Naive B cell (primary cell): ENCODE data around the gene PNMA8A. TPM values are rescaled to one million over a fixed set of nuclear protein-coding genes. Genes with fewer than 3 reads are reported as not detected.
A peak's percentile ranks its signal among the peaks of the same experiment; 100 is the strongest.
"Not testable (repeated sequence)": the region's sequence is repeated elsewhere in the genome, so short reads cannot be mapped to it uniquely, and the experiment has no call there.

ENCODE experiments used
- ATAC-seq, 2 donors: fragments of 150-1000 bp; cut with Tn5 transposase; 2 replicates each; pipeline ENCODE4 v1.10.0; 2021; ENCODE audit warnings: low read depth in 2 of 2, mild to moderate bottlenecking in 2 of 2, moderate library complexity in 2 of 2
- DNase-seq: peaks from one replicate; pipeline ENCODE4 v3.0.0; 2022
- H3K27ac Mint-ChIP-seq, 6 donors: one replicate each; pipeline ENCODE4 v1.8.0; 2020 to 2022; ENCODE audit warnings: mild to moderate bottlenecking in 6 of 6, mixed read lengths in 6 of 6, moderate library complexity in 5 of 6, inconsistent platforms in 2 of 6
- H3K27me3 Mint-ChIP-seq, 3 donors: one replicate each; pipeline ENCODE4 v1.8.0; 2021 to 2022; ENCODE audit warnings: mixed read lengths in 3 of 3, mild to moderate bottlenecking in 1 of 3
- H3K36me3 Mint-ChIP-seq, 2 donors: one replicate each; pipeline ENCODE4 v1.8.0; 2020 to 2022; ENCODE audit warnings: mixed read lengths in 2 of 2, inconsistent platforms in 1 of 2, mild to moderate bottlenecking in 1 of 2
- H3K4me1 Mint-ChIP-seq, 3 donors: one replicate each; pipeline ENCODE4 v1.8.0; 2020 to 2022; ENCODE audit warnings: mixed read lengths in 3 of 3, inconsistent platforms in 1 of 3, mild to moderate bottlenecking in 1 of 3, moderate library complexity in 1 of 3
- H3K4me3 Mint-ChIP-seq, 8 donors: one replicate each; pipeline ENCODE4 v1.8.0; 2020 to 2022; ENCODE audit warnings: mild to moderate bottlenecking in 8 of 8, mixed read lengths in 8 of 8, moderate library complexity in 8 of 8, inconsistent platforms in 2 of 8
- H3K9me3 Mint-ChIP-seq, 7 donors: one replicate each; pipeline ENCODE4 v1.8.0; 2020 to 2022; ENCODE audit warnings: mixed read lengths in 7 of 7, mild to moderate bottlenecking in 5 of 7, inconsistent platforms in 2 of 7, moderate library complexity in 1 of 7
- polyA plus RNA-seq, 6 donors: library from polyadenylated mRNA; unstranded; fragments of 300-500 nt; fragmentation: Illumina TruSeq; gene quantifications; one replicate each; pipeline ENCODE4 v1.2.3, GENCODE V29; 2021; ENCODE audit warnings: low read depth in 6 of 6

The PNMA8A gene
- polyA plus RNA-seq, 6 donors from 2014 or later = not detected

- DNase-seq (no peak), ATAC-seq (no peak)
- Mint-ChIP-seq H3K27me3 (peaks cover 22 to 40% (median 24%) of the 10 kb centered on the region in 3 donors), H3K9me3 (peaks cover 0 to 12% (median 10%) of the 10 kb centered on the region in 7 donors), H3K27ac (no peak overlapping the region), H3K4me1 (no peaks in the 10 kb centered on the region), H3K4me3 (no peak overlapping the region), H3K36me3 (peaks cover 0 to 7% of the 10 kb centered on the region in 2 donors)
These were observed 20.6 kb downstream of the PNMA8A start for GRCh38 chr19:46450737-46451136.

- Mint-ChIP-seq H3K4me3 (no peak overlapping the region), H3K27me3 (peaks cover 22 to 34% (median 23%) of the 10 kb centered on the region in 3 donors), H3K36me3 (peaks cover 0 to 7% of the 10 kb centered on the region in 2 donors), H3K4me1 (no peaks in the 10 kb centered on the region), H3K27ac (no peak overlapping the region), H3K9me3 (peaks cover 0 to 12% (median 10%) of the 10 kb centered on the region in 7 donors)
- DNase-seq (no peak), ATAC-seq (no peak)
These were observed 22.1 kb downstream of the PNMA8A start for GRCh38 chr19:46449228-46449627.

DNA sequence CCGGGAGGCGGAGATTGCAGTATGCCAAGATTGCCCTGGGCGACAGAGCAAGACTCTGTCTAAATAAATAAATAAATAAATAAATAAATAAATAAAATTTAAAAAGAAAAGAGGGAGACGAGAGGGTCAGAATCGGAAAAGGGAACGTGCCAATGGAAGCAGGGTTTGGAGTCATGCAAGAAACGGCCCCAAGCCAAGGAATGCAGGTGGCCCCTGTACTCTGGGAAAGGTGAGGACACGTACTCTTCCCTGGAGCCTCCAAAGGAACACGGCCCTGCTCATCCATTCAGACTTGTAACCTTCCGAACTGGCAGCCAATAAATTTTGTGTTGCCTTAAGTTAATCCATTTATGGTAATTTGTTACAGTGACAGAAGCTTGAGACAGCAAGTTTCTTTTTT lies 22.8 kb downstream of the PNMA8A start:
- Mint-ChIP-seq H3K27me3 (peaks cover 16 to 34% (median 23%) of the 10 kb centered on the region in 3 donors), H3K27ac (no peak overlapping the region), H3K4me1 (no peaks in the 10 kb centered on the region), H3K36me3 (peaks cover 0 to 7% of the 10 kb centered on the region in 2 donors), H3K9me3 (peaks cover 0 to 12% (median 10%) of the 10 kb centered on the region in 7 donors), H3K4me3 (no peak overlapping the region)
- no peak for DNase-seq
- no peak for ATAC-seq

- no peak for DNase-seq
- no peak for ATAC-seq
- Mint-ChIP-seq H3K36me3 (peaks cover 0 to 7% of the 10 kb centered on the region in 2 donors), H3K4me1 (peaks cover 0 to 4% (median 2%) of the 10 kb centered on the region in 3 donors), H3K27ac (no peak overlapping the region), H3K27me3 (peaks cover 15 to 39% (median 23%) of the 10 kb centered on the region in 3 donors), H3K9me3 (peaks cover 0 to 12% (median 10%) of the 10 kb centered on the region in 7 donors), H3K4me3 (no peak overlapping the region)
These were observed 23.5 kb downstream of the PNMA8A start for GRCh38 chr19:46447824-46448223.

DNA sequence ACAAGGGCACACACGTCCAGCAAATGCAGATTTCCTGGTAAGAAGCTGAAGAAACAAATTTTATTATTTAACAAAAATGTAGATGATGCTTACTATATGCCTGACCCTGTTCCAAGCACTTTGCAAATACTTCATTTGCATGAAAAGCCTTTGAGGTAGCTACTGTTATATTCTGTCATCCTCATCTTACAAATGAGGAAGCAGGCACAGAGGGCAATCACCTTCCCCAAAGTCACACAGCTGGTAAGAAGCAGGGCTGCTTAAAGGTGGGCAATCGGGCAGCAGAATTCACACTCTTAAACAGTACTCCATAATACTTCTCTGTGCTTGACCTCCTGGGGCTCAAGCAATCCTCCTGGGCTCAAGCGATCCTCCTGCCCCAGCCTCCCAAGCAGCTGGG lies 24.4 kb downstream of the PNMA8A start:
- Mint-ChIP-seq H3K36me3 (peaks cover 0 to 7% of the 10 kb centered on the region in 2 donors), H3K27ac (peak overlapping the region in 1 of 6 donors; percentile 33), H3K4me3 (no peak overlapping the region), H3K27me3 (peaks cover 9 to 40% (median 23%) of the 10 kb centered on the region in 3 donors), H3K9me3 (peaks cover 0 to 12% (median 10%) of the 10 kb centered on the region in 7 donors), H3K4me1 (peaks cover 0 to 4% (median 2%) of the 10 kb centered on the region in 3 donors)
- DNase-seq (no peak), ATAC-seq (peak in 1 of 2 donors; percentile 36)

DNA sequence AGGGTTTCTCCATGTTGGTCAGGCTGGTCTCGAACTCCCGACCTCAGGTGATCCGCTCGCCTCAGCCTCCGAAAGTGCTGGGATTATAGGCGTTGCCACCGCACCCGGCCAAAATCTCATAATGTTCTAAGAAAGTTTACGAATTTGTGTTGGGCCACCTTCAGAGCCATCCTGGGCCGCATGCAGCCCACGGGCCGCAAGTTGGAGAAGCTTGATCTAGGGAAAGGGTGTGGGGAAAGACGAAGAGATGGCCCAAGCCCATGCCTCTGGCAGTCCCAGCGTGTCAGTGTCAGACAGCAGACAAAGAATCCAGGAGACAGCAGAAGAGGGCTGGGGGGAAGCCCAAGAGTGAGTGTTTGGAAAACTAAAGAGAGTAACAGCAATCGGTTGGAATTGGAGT lies 25.3 kb downstream of the PNMA8A start:
- H3K4me1 Mint-ChIP-seq = peaks cover 0 to 4% (median 2%) of the 10 kb centered on the region in 3 donors
- no peak overlapping the region for H3K27ac Mint-ChIP-seq
- no peak for ATAC-seq
- H3K9me3 Mint-ChIP-seq = peaks cover 0 to 12% (median 10%) of the 10 kb centered on the region in 7 donors
- DNase-seq = no peak
- H3K4me3 Mint-ChIP-seq = no peak overlapping the region
- H3K27me3 Mint-ChIP-seq = peaks cover 8 to 31% (median 16%) of the 10 kb centered on the region in 3 donors
- H3K36me3 Mint-ChIP-seq = peaks cover 0 to 7% of the 10 kb centered on the region in 2 donors

DNA sequence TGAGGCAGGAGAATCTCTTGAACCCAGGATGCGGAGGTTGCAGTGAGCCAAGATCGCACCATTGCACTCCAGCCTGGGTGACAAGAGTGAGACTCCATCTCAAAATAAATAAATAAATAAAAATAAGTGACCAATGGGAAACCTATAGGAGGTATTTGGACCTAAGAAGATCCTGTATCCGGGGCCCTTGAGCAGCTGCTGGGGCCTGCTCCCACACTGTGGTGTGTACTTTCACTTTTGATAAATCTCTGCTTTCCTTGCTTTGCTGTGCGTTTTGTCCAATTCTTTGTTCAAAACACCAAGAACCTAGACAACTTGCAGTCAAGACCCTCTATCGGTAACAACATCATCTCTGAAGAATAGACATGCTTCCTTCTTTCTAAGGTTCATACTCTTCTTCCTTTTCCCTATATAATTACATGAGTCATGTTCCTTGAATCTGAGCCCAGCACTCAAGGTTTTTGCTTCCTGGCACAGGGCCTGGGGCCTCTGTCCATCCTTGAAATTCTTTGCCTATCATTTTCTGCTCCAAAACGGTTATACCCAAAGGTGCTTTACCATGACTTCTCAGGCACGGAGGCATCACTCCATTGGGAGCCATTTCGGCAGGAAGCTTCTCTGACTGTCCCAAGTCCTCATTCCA lies 28.4 kb downstream of the PNMA8A start:
- Mint-ChIP-seq H3K36me3 (no peaks in the 10 kb centered on the region), H3K4me1 (peaks cover 0 to 4% (median 2%) of the 10 kb centered on the region in 3 donors), H3K27ac (peak overlapping the region in 1 of 6 donors; percentile 50), H3K4me3 (no peak overlapping the region), H3K27me3 (peaks cover 0 to 20% (median 15%) of the 10 kb centered on the region in 3 donors), H3K9me3 (no peaks in the 10 kb centered on the region)
- no peak for DNase-seq
- no peak for ATAC-seq

DNA sequence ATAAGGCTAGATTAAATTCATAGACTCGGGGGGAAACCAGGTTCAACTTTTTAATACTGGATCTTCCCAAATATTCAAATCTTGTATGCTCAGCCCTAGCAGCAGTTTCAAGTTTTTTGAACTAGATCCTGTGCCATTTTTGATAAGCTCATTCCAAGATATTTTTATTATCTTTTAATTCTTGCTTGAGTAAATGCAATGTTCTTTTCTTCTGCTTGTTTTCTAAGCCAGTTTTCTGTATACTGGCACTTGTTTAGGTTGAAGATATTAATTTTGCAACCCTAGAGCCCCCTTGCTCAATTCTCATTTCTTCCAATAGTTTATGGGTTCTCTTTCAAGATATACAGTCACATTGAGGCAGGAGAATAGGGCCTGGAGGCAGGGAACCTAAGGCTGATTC lies 29.5 kb downstream of the PNMA8A start:
- H3K27me3 Mint-ChIP-seq = peaks cover 0 to 13% (median 8%) of the 10 kb centered on the region in 3 donors
- H3K9me3 Mint-ChIP-seq = no peaks in the 10 kb centered on the region
- H3K36me3 Mint-ChIP-seq = no peaks in the 10 kb centered on the region
- DNase-seq = no peak
- no peak for ATAC-seq
- no peak overlapping the region for H3K27ac Mint-ChIP-seq
- H3K4me3 Mint-ChIP-seq = no peak overlapping the region
- peaks cover 0 to 4% (median 2%) of the 10 kb centered on the region in 3 donors for H3K4me1 Mint-ChIP-seq

GRCh38 chr19:46435689-46436088 lies 35.7 kb downstream of the PNMA8A start:
- DNase-seq, H3K4me3 Mint-ChIP-seq, ATAC-seq, H3K36me3 Mint-ChIP-seq, H3K4me1 Mint-ChIP-seq, H3K9me3 Mint-ChIP-seq, H3K27ac Mint-ChIP-seq: not testable (repeated sequence)
- H3K27me3 Mint-ChIP-seq = peaks cover 21 to 31% (median 22%) of the 10 kb centered on the region in 3 donors

DNA sequence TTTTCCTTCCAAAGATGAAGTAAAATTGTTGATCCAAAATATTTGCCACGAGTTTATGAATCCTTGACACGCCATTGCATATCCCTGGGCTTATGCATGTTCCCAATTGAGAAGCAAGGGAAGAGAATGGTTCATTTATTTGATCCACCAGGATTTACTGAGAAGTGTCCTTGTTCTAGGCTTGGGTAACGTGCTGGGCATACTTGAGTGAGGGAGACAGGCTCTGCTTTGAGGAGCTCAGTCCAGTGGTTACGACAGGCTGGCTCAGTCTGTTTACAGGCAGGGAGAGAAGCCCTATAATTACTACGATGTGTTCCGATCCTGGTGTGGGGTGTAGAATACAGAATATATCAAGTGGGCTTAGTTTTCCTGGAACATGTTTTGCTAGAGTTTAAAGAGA lies 36.4 kb downstream of the PNMA8A start:
- no peak overlapping the region for H3K27ac Mint-ChIP-seq
- no peak for ATAC-seq
- H3K27me3 Mint-ChIP-seq = peaks cover 28 to 38% (median 29%) of the 10 kb centered on the region in 3 donors
- H3K36me3 Mint-ChIP-seq = no peaks in the 10 kb centered on the region
- H3K4me1 Mint-ChIP-seq = no peaks in the 10 kb centered on the region
- H3K4me3 Mint-ChIP-seq = no peak overlapping the region
- DNase-seq = no peak
- H3K9me3 Mint-ChIP-seq = peaks cover 0 to 4% (median 0%) of the 10 kb centered on the region in 7 donors

GRCh38 chr19:46433470-46433869 lies 37.9 kb downstream of the PNMA8A start:
- ATAC-seq, H3K4me3 Mint-ChIP-seq, H3K36me3 Mint-ChIP-seq, H3K9me3 Mint-ChIP-seq, DNase-seq, H3K27ac Mint-ChIP-seq: not testable (repeated sequence)
- H3K27me3 Mint-ChIP-seq = peaks cover 42 to 53% (median 42%) of the 10 kb centered on the region in 3 donors
- peaks cover 9 to 11% (median 11%) of the 10 kb centered on the region in 3 donors for H3K4me1 Mint-ChIP-seq

DNA sequence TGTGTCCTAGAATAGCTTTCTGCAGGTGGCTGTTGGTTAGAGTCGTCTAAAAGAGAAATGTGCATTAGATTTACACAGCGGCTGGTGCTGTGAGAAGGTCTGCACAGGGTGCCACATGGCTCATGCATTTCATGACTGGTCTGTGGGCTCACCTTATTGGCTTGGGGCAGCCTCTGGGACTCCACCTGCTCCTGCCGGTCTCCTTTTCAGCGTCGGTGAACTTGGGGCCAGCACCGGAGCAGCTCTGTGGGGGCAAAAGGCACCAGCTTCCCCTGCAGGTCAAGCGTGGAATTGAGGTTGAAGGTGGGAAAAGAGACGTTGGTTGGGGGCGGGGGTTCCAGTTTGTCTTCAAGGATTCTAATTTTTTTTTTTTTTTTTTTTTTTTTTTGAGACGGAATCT lies 39.5 kb downstream of the PNMA8A start:
- peaks cover 21 to 27% (median 22%) of the 10 kb centered on the region in 3 donors for H3K4me1 Mint-ChIP-seq
- peaks cover 49 to 69% (median 58%) of the 10 kb centered on the region in 3 donors for H3K27me3 Mint-ChIP-seq
- H3K4me3 Mint-ChIP-seq = no peak overlapping the region
- no peak for DNase-seq
- peaks cover 0 to 4% (median 0%) of the 10 kb centered on the region in 7 donors for H3K9me3 Mint-ChIP-seq
- H3K27ac Mint-ChIP-seq = peak overlapping the region in 1 of 6 donors; percentile 66
- H3K36me3 Mint-ChIP-seq = no peaks in the 10 kb centered on the region
- ATAC-seq = no peak

DNA sequence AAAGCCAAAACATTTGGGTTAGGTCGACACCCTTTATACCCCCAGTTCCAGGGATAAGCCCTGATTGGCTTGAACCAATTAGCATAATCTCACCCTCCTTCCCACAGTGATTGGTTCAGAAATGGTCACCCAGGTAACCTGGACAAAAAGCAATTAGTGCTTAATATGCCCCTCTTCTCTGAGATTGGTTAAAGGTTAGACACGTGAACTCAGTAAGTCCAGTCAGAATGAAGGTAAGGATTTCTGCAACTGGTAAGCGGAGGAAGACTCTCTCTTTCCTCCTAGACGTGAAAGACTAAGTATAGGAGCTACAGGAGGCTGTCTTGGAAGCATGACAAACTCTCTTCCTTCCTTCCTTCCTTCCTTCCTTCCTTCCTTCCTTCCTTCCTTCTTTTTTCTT lies 41.4 kb downstream of the PNMA8A start:
- H3K27me3 Mint-ChIP-seq = peaks cover 58 to 82% (median 70%) of the 10 kb centered on the region in 3 donors
- ATAC-seq = no peak

More for the DNA sequence above, 41.4 kb downstream of the PNMA8A start:
- Mint-ChIP-seq H3K27ac (peak overlapping the region in 3 of 6 donors; percentile 5 to 56 (median 15)), H3K9me3 (peaks cover 0 to 4% (median 0%) of the 10 kb centered on the region in 7 donors), H3K4me3 (peak overlapping the region in 5 of 8 donors; percentile 4 to 67 (median 61)), H3K4me1 (peaks cover 25 to 34% (median 30%) of the 10 kb centered on the region in 3 donors), H3K36me3 (no peaks in the 10 kb centered on the region)
- DNase-seq = no peak
